Measurements from ENCODE around the gene PPM1H.
"Not testable (repeated sequence)": the region's sequence is repeated elsewhere in the genome, so short reads cannot be mapped to it uniquely, and the experiment has no call there.

The PPM1H gene

GRCh38 chr12:62761658-62762057 lies 173.3 kb downstream of the PPM1H start:
- DNase-seq: no peak

DNA sequence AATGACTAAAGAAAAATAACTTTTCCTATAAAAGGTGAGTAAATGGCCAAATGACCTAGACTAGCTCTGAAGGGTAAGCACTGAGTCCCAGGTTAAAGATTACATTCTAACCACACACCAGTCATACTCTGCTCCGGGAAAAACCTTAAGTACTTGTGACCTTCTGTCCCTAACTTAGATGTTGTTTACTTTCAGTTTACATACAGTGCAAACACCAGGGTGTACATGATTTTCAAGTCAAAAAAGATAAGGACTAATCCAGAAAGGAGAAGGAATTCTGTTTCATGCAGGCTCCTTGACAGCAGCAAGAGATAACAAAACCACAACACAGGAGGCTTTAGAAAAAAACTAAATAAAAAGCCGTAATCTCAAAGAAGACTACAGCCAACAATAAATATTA lies 174.2 kb downstream of the PPM1H start:
- DNase-seq: no peak

- DNase-seq: not testable (repeated sequence)
Measured at GRCh38 chr12:62760341-62760740, 174.6 kb downstream of the PPM1H start.

DNA sequence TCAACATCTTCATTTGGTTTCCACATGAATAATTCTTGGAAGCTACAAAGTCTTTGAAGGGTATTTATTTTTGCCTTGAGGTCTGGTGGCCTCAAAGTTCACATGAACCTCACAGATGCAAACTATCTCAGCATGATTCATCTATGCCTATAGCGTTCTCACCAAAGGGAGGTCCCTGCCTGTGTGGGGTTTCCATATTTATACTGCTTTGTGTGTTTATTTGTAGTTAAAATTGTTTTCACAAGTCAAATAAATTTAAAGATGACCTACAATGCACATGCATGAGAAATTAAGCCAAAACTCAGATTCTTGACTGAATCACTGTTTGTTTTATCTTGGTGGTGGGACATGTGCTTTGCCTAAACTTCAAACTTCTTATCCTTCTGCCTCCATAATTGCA lies 176.7 kb downstream of the PPM1H start:
- no peak for DNase-seq

GRCh38 chr12:62757048-62757447 lies 177.9 kb downstream of the PPM1H start:
- DNase-seq: no peak

GRCh38 chr12:62754706-62755105 lies 180.2 kb downstream of the PPM1H start:
- no peak for DNase-seq

- DNase-seq: no peak
Measured at GRCh38 chr12:62751810-62752155, 183.2 kb downstream of the PPM1H start.

GRCh38 chr12:62750941-62751809 lies 183.8 kb downstream of the PPM1H start:
- DNase-seq: no peak

DNA sequence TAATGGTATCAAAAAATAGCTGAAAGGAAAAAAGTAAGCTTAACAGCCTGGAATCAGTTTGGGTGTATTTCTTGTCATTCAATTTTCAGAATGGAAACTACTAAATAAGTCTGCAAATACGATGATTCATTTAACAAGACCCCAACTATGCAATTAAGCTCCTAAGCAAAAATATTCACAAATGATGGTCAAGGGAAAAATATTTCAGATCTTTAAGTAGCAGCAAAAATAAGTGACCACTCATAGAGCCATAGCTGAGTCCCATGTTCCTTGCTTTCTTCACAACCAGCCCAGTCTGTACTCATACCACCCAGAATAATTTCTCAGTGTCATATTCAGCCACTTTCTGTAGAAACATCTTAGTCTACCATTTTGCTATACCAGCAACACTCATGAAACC lies 185.4 kb downstream of the PPM1H start:
- DNase-seq: no peak

DNA sequence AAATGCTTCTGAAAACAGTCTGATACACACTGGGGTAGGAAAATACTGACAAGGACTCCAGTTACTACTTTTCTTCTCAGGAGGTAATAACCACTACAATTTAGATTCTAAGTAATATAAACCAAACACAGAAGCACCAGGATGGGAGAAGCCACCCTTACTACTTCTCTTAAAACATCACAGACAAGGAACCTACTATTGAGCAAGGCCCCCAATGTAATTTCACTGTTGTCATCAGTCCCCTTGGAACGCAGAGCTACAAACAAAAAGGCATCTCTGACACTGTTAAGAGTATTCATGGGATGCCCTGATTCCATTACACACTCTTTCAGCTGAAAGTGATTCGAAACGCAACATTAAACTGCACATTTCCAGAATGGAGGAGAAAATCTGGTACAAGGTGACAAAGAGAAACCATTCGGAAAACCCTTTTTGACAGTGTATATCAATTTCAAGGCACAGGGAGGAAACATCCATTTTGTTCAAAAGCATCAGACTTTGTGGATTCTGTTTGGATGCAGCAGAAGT lies 185.9 kb downstream of the PPM1H start:
- no peak for DNase-seq

GRCh38 chr12:62744551-62744950 lies 190.4 kb downstream of the PPM1H start:
- DNase-seq: no peak

- DNase-seq: no peak
Measured at GRCh38 chr12:62739266-62740015, 195.5 kb downstream of the PPM1H start.

DNA sequence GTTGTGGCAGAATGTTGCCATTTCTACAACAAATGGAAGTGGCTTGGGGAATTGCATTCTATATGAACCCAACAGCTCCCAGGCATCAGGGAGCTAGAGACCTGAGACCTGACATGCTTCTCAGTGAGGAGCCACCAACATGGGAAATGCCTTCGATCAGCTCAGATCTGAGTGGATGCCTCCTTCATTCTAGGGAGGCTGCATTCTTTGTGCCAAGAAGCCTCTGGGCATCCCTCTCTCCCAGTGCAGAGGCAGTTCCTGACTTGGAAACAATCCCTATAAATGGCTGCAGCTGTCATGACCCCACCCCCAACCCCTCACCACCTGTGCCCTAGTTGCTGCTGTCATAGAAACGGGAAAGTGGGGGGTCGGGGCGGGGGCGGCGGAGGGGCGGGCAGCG lies 196.3 kb downstream of the PPM1H start:
- DNase-seq: no peak

GRCh38 chr12:62738105-62738504 lies 196.8 kb downstream of the PPM1H start:
- no peak for DNase-seq

DNA sequence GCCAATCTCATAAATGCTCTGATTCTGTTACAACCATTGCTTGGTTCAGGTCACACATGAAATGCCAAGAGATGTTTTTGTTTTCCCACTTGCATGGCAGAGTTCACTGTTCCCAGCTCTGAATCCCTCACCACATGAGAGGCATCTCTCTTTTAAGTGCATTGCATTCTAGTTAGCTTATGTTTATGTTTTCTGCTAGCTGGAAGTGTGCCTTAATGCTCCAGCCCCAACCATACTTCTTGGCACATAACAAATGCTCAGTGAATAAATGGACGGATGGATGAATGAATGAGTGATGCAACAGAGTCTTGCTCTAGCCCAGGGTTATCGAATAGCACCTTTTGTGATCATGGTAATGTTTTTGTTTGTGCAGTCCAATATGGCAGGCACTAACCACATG lies 197.3 kb downstream of the PPM1H start:
- DNase-seq: no peak

- DNase-seq: no peak
Measured at GRCh38 chr12:62737188-62737587, 197.8 kb downstream of the PPM1H start.

GRCh38 chr12:62736596-62736995 lies 198.4 kb downstream of the PPM1H start:
- no peak for DNase-seq

- DNase-seq: no peak
Measured at GRCh38 chr12:62732861-62733427, 202.0 kb downstream of the PPM1H start.

GRCh38 chr12:62731055-62731820 lies 203.7 kb downstream of the PPM1H start:
- DNase-seq: no peak

- no peak for DNase-seq
Measured at GRCh38 chr12:62730649-62731048, 204.3 kb downstream of the PPM1H start.

DNA sequence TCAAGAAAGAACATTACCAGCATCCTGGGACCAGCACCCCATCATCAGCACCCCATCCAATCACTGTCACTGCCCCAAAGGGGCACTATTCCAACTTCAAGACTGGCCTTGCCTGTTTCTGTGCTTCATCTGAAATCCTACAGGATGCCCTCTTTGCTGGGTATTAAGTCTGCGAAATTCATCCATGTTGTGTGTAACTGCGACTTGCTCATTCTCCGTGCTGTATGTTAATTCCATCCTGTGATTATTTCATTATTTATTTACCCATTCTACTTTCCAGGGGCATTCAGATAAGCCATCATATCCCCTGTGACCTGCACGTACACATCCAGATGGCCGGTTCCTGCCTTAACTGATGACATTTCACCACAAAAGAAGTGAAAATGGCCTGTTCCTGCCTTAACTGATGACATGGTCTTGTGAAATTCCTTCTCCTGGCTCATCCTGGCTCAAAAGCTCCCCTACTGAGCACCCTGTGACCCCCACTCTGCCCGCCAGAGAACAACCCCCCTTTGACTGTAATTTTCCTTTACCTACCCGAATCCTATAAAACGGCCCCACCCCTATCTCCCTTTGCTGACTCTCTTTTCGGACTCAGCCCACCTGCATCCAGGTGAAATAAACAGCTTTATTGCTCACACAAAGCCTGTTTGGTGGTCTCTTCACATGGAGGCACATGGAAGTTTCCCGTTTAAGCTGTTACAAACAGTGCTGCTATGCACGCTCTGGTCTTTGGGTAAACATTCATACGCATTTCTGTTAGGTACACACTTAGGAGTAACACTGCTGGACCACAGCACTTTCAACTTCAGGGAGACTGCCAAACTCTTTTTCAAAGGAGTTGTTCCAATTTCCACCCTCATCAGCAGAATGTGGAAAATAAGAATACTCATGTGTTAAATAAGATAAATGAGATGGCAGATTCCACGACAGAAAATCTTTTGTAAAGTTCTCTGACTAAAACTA lies 205.1 kb downstream of the PPM1H start:
- not testable (repeated sequence) for DNase-seq

DNA sequence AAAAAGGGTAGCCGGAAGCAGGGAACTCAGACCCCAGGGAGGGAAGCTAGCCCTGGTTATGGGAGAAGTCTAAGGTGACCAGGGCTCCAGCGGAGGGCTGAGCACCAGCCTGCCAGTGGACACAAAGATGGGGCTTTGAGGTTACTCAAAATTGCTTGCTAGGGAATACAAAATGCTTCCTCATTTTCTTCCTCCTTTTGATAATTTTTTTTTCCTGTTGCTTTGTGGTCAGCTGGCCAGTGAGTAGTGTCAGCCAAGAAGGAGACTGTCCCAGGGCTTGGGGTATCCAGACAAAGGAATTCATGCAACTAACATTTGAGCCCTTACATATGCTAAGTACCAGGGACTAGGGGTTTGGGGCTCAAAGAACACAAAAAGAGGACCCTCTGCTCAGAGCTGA lies 206.2 kb downstream of the PPM1H start:
- no peak for DNase-seq
